ENCODE data around the gene DPYSL3.

GRCh38 chr5:147554261-147554817, 44.5 kb upstream of the DPYSL3 start:
- no peak for TF ChIP-seq CTCF (IDR thresholded peaks at IDR 0.05; ENCODE audit: insufficient read depth, low read length)
- no peak for TF ChIP-seq GABPA (IDR thresholded peaks at IDR 0.05; ENCODE audit: low read depth)
- no peak for TF ChIP-seq REST (IDR thresholded peaks at IDR 0.05; ENCODE audit: insufficient replicate concordance, low read depth)
- no peak for TF ChIP-seq POLR2AphosphoS5 (IDR thresholded peaks at IDR 0.05; ENCODE audit: low read depth)
